ENCODE results near the gene ATAD2B. TPM values are rescaled to one million over a fixed set of nuclear protein-coding genes. Genes with fewer than 3 reads are reported as not detected.

ATAD2B gene
- polyA plus RNA-seq, 1 of the 3 experiments (the other 2 are of a cell fraction) = 1.3 TPM

GRCh38 chr2:23844905-23845304 is 82.0 kb downstream of the ATAD2B start:
- Histone ChIP-seq H3K9me3 (peaks cover 10% of the 10 kb centered on the region; the same call in 1 of the 2 replicates), H3K27me3 (ENCODE audit: insufficient read depth) (no peaks in the 10 kb centered on the region), H3K9me2 (no peaks in the 10 kb centered on the region), H3K4me2 (no peak overlapping the region), H3F3A (replicated peaks; ENCODE audit: insufficient read depth) (peaks cover 3% of the 10 kb centered on the region), H3K79me2 (ENCODE audit: insufficient read depth) (no peaks in the 10 kb centered on the region; the same call in 1 of the 2 replicates), H3K9ac (no peak overlapping the region), H3K27ac (ENCODE audit: low read depth in 2 of 2, low read length in 1 of 2) (no peak overlapping the region), H3K36me3 (replicated peaks in 1 of 2; ENCODE audit: control insufficient read depth in 1 of 2, insufficient read depth in 2 of 2, low read length in 1 of 2) (peaks cover 3 to 14% of the 10 kb centered on the region in 2 experiments), H2AFZ (ENCODE audit: low read depth) (no peak overlapping the region), H3K4me3 (ENCODE audit: low read depth in 2 of 2, low read length in 1 of 2) (no peak overlapping the region), H4K20me1 (ENCODE audit: insufficient read depth) (no peaks in the 10 kb centered on the region), H3K4me1 (ENCODE audit: control insufficient read depth in 1 of 2, insufficient read depth in 2 of 2, low read depth in 1 of 2, low read length in 1 of 2) (no peaks in the 10 kb centered on the region)
- no peak for DNase-seq
- 96% methylated on average over 4 of the region's 4 CpGs for WGBS (ENCODE audit: low lambda C conversion rate)
- no peak for TF ChIP-seq ZBTB33 (IDR thresholded peaks at IDR 0.05; ENCODE audit: borderline replicate concordance, low read depth)
- no peak for TF ChIP-seq ELF1 (IDR thresholded peaks at IDR 0.05)
- no peak for TF ChIP-seq RXRA (IDR thresholded peaks at IDR 0.05; ENCODE audit: borderline replicate concordance, low read depth)
- TF ChIP-seq POLR2AphosphoS5 (IDR thresholded peaks at IDR 0.05; ENCODE audit: low read depth, low read length) = no peak
- TF ChIP-seq USF1 (IDR thresholded peaks at IDR 0.05; ENCODE audit: borderline replicate concordance, low read depth) = no peak
- TF ChIP-seq NRF1 (IDR thresholded peaks at IDR 0.05; ENCODE audit: low read depth, low read length) = no peak
- no peak for TF ChIP-seq SIN3A (IDR thresholded peaks at IDR 0.05; ENCODE audit: borderline replicate concordance, low read depth, low read length)
- no peak for TF ChIP-seq IRF3 (IDR thresholded peaks at IDR 0.05; ENCODE audit: low read depth, low read length)
- TF ChIP-seq TAF1 (IDR thresholded peaks at IDR 0.05; ENCODE audit: borderline replicate concordance, low read depth, low read length) = no peak
- no peak for TF ChIP-seq YY1 (IDR thresholded peaks at IDR 0.05; ENCODE audit: low read depth)
- TF ChIP-seq FOSL2 (IDR thresholded peaks at IDR 0.05; ENCODE audit: borderline replicate concordance, low read depth) = no peak
- TF ChIP-seq MAX (IDR thresholded peaks at IDR 0.05; ENCODE audit: low read depth) = no peak
- TF ChIP-seq TCF12 (IDR thresholded peaks at IDR 0.05) = no peak
- TF ChIP-seq RCOR1 (IDR thresholded peaks at IDR 0.05; ENCODE audit: low read length) = no peak
- no peak for TF ChIP-seq MEF2A (IDR thresholded peaks at IDR 0.05; ENCODE audit: borderline replicate concordance, low read depth)
- no peak for TF ChIP-seq RAD21 (IDR thresholded peaks at IDR 0.05; ENCODE audit: low read length)
- no peak for TF ChIP-seq RFX5 (IDR thresholded peaks at IDR 0.05; ENCODE audit: low read length)
- no peak for TF ChIP-seq GABPA (IDR thresholded peaks at IDR 0.05; ENCODE audit: low read depth)
- POLR2A ChIA-PET = no interaction called here
- CTCF ChIA-PET = interaction anchor here (0.7 kb wide), 1 partner anchor 39 kb away, joined by 3 read pairs; no protein-coding TSS in a partner anchor
